ENCODE data around the gene GNLY.

GRCh38 chr2:85720533-85720932 lies 26.4 kb downstream of the GNLY start:
- no peak for TF ChIP-seq POLR2A (IDR thresholded peaks at IDR 0.05)
- no peak for TF ChIP-seq CTCF (IDR thresholded peaks at IDR 0.05)

All from Peyer's patch (tissue), 4 donors.